Spleen (tissue), 7 donors: ENCODE data around the gene PLEKHB2.
"Not testable (repeated sequence)": the region's sequence is repeated elsewhere in the genome, so short reads cannot be mapped to it uniquely, and the experiment has no call there.

Source experiments
- CTCF ChIP-seq, 11 experiments: fragments of 200-600 bp in 7 of 11; fragments of 450-650 bp in 4 of 11; sonication (generic) in 4 of 11; IDR thresholded peaks in 8 of 11; conservative IDR thresholded peaks in 3 of 11; 1 replicate in 7 of 11; 2 replicates in 4 of 11; pipeline versions ENCODE4 v1.4.0 to v1.8.0; 2016 to 2021; ENCODE audit warnings: antibody characterized with exemption in 11 of 11, inconsistent platforms in 4 of 11, mild to moderate bottlenecking in 1 of 11
- POLR2A ChIP-seq, 3 donors: fragments of 450-650 bp; IDR thresholded peaks; one replicate each; pipeline ENCODE4 v1.5.1; 2017; ENCODE audit warnings: antibody characterized with exemption in 3 of 3, mild to moderate bottlenecking in 1 of 3
- POLR2AphosphoS5 ChIP-seq, 3 donors: sonication (generic); formaldehyde crosslinking; IDR thresholded peaks; one replicate each; pipeline ENCODE4 v1.5.1; 2017; ENCODE audit warnings: antibody characterized with exemption in 3 of 3
- donor health status: DM: no; HTN: no; CAD: no; lungs with moderate emphysema.
- donor health status: DM: no; HTN: no; CAD: no.
- donor health status: DM: no; HTN: no; CAD: no.

- not testable (repeated sequence) for TF ChIP-seq CTCF (IDR thresholded peaks at IDR 0.05 in 8 of 11, conservative IDR thresholded peaks at IDR 0.05 in 3 of 11); POLR2A (IDR thresholded peaks at IDR 0.05); POLR2AphosphoS5 (IDR thresholded peaks at IDR 0.05)
Observed at GRCh38 chr2:131068172-131068571, 37.0 kb upstream of the PLEKHB2 start.
